GM12878 (cell line): ENCODE results near the gene NUCB1.

ENCODE experiments used
- CTCF ChIP-seq, 3 experiments: IDR thresholded peaks in 2 of 3; conservative IDR thresholded peaks in 1 of 3; 2 replicates each; pipeline ENCODE4 v1.5.1; 2011; ENCODE audit warnings: low read depth in 3 of 3, low read length in 3 of 3, mild to moderate bottlenecking in 3 of 3, control low read depth in 2 of 3, moderate library complexity in 2 of 3, inconsistent platforms in 1 of 3, mixed read lengths in 1 of 3; ENCODE audit not compliant: control insufficient read depth in 2 of 3, insufficient read depth in 1 of 3; ENCODE audit errors: extremely low read depth in 1 of 3
- MAX ChIP-seq: IDR thresholded peaks from 2 replicates; pipeline ENCODE4 v1.6.1; 2012; ENCODE audit warnings: low read depth, low read length, improper control_type of control experiment
- RAD21 ChIP-seq: IDR thresholded peaks from 2 replicates; pipeline ENCODE4 v1.6.1; 2011; ENCODE audit warnings: mild to moderate bottlenecking, low read depth, low read length, moderate library complexity; ENCODE audit not compliant: insufficient read depth
- RFX5 ChIP-seq: IDR thresholded peaks from 2 replicates; pipeline ENCODE4 v1.6.1; 2011; ENCODE audit warnings: low read depth, low read length, improper control_type of control experiment
- SMC3 ChIP-seq: IDR thresholded peaks from 2 replicates; pipeline ENCODE4 v1.6.1; 2011; ENCODE audit warnings: low read length, improper control_type of control experiment, borderline replicate concordance

- TF ChIP-seq SMC3 = no peak
- no peak for TF ChIP-seq MAX
- no peak for TF ChIP-seq RFX5
- no peak for TF ChIP-seq CTCF (IDR thresholded peaks at IDR 0.05 in 2 of 3, conservative IDR thresholded peaks at IDR 0.05 in 1 of 3; ENCODE audit: control insufficient read depth in 2 of 3, extremely low read depth in 1 of 3, insufficient read depth in 1 of 3, low read depth in 3 of 3, low read length in 3 of 3)
- no peak for TF ChIP-seq RAD21
Measured at GRCh38 chr19:48921721-48922500, 21.8 kb downstream of the NUCB1 start.
